WTC11 (cell line): ENCODE results near the gene SMIM41.

ENCODE experiments used
- SMAD4 ChIP-seq: sonication (generic); formaldehyde crosslinking; IDR thresholded peaks from 2 replicates; pipeline ENCODE4 v1.8.0; 2022; ENCODE audit warnings: mild to moderate bottlenecking, missing genetic modification reagents
- TF ChIP-seq, protein P1 (sequence below): sonication (generic); formaldehyde crosslinking; IDR thresholded peaks from 2 replicates; pipeline ENCODE4 v1.8.1; 2023; ENCODE audit warnings: mild to moderate bottlenecking, missing genetic modification reagents

DNA sequence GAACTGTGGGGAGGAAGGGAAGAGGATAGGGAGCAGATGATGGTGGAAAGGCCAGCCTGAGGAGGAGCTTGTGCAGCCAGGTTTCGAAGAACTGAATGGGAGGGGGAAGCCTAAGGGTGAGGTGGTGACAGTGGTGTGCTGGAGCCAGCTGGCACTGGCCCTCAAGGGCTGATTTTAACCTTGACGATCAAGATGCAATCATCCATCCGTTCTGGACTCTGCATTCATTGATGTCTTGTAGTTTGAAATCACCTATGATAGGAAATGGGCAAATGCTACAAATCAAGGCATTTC lies 12.5 kb upstream of the SMIM41 start:
- no peak for TF ChIP-seq SMAD4
- TF ChIP-seq, protein P1, sequence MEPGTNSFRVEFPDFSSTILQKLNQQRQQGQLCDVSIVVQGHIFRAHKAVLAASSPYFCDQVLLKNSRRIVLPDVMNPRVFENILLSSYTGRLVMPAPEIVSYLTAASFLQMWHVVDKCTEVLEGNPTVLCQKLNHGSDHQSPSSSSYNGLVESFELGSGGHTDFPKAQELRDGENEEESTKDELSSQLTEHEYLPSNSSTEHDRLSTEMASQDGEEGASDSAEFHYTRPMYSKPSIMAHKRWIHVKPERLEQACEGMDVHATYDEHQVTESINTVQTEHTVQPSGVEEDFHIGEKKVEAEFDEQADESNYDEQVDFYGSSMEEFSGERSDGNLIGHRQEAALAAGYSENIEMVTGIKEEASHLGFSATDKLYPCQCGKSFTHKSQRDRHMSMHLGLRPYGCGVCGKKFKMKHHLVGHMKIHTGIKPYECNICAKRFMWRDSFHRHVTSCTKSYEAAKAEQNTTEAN (CRISPR knock-in tag): no peak
